Measurements from ENCODE around the gene DYNLT4.
A peak's percentile ranks its signal among the peaks of the same experiment; 100 is the strongest.

DNA sequence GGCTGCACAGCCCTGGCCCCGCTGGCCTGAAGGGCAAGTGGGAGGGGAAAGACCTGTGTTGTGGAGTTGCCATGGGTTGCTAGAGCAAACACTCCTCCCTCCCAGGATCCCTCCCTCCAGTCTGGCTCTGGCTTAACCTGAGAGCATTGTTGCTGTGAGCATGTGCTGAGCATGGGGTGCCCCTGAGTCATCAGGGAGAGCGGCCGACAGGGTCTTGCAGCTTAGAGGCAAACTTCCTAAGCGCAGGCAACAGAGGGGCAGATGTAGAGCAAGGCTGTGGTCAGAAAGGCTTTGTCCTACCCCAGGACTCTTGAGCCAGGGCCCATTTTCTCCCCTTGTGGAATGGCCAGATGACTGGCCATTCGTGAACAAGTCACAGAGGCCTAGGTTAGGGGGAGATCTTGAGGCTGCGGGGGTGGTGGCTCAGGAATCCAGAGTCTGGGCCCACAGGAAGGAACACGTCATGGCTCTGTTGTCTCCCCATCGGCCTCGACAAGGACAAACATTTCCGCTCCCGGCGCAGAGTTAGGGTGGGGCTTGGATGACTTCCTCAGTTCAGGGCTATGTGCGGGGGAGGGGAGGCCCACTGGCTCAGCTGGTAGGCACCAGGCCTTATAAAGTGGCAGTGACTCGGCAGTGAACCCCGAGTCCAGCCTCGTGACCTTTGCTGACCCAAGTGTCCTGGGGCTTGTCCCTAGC is 362 bp upstream of the DYNLT4 start:
- TF ChIP-seq POLR2A (IDR thresholded peaks at IDR 0.05), result no peak
- TF ChIP-seq CTCF (IDR thresholded peaks at IDR 0.05), result peak in 2 of 3 donors; percentile 8 to 19
- peak in 2 of 3 donors; percentile 90 to 94 for TF ChIP-seq POLR2AphosphoS5 (IDR thresholded peaks at IDR 0.05)
